Measurements from ENCODE around the gene GPR137B. TPM values are rescaled to one million over a fixed set of nuclear protein-coding genes. Genes with fewer than 3 reads are reported as not detected.
A peak's percentile ranks its signal among the peaks of the same experiment; 100 is the strongest.

GPR137B gene
- total and polyA plus RNA-seq, 9 of the 15 experiments (the other 6 are each of a cell fraction or from before 2014, with no cell fraction given), result 0.04 to 1.0 (median 0.62) TPM

- BruUV-seq (replicated peaks), result TSS peak; percentile 28
- no peaks in the 10 kb centered on the region for H3K27me3 ChIP-seq (ENCODE audit: control insufficient read depth in 2 of 2, insufficient read depth in 2 of 2, low read length in 2 of 2)
- intact Hi-C loops (cut with micrococcal nuclease), result no loop called here
- 11% methylated on average over 3 of the region's 3 CpGs for WGBS (ENCODE audit: insufficient coverage, low coverage, missing lambda C conversion rate)
- no peaks in the 10 kb centered on the region for H3K36me3 ChIP-seq (ENCODE audit: control insufficient read depth, insufficient read depth, low read length)
- DNase-seq (ENCODE audit: extremely low read depth in 1 of 4, low spot score in 3 of 4) (peak in 2 of 4 experiments; percentile 14 to 48), ATAC-seq (peak; percentile 78), FAIRE-seq (no peak)
- no peaks in the 10 kb centered on the region for H3K79me2 ChIP-seq (ENCODE audit: control insufficient read depth, insufficient read depth, low read length)
- 0 out of 2 replicates have a peak overlapping the region, but pooled peaks have one; percentile 18 for H2AFZ ChIP-seq (ENCODE audit: low read depth, low read length)
- in situ Hi-C loops (cut with MboI), result no loop called here
- H3K9me1 ChIP-seq (ENCODE audit: control insufficient read depth, insufficient read depth, low read length), result no peaks in the 10 kb centered on the region
- H3K9ac ChIP-seq (ENCODE audit: insufficient read depth in 1 of 2, low read depth in 2 of 2, low read length in 2 of 2), result no peak overlapping the region
- H3K9me3 ChIP-seq (replicated peaks; ENCODE audit: control insufficient read depth, insufficient read depth, low read depth, low read length), result no peaks in the 10 kb centered on the region
- ChIA-PET POLR2A (interaction anchor here (0.6 kb wide), 1 partner anchor 26 kb away, joined by 3 read pairs; no protein-coding TSS in a partner anchor), CTCF (ENCODE audit: low intra/inter-chr PET ratio) (no interaction called here)
- no peak overlapping the region for H3K4me3 ChIP-seq
- H3K27ac ChIP-seq (ENCODE audit: extremely low read depth, low read depth, low read length), result no peak overlapping the region
- H3K4me1 ChIP-seq (replicated peaks in 1 of 2; ENCODE audit: control insufficient read depth in 2 of 2, insufficient read depth in 2 of 2, low read length in 2 of 2), result peaks cover 0 to 6% of the 10 kb centered on the region in 2 experiments; a peak in 3 of 5 replicates
- H3K4me2 ChIP-seq (ENCODE audit: insufficient read depth, low read length), result peak overlapping the region; percentile 42
- no peaks in the 10 kb centered on the region for H4K20me1 ChIP-seq (replicated peaks; ENCODE audit: control insufficient read depth, insufficient read depth, low read length)
- 0 out of 2 replicates have a peak, but pooled peaks have one; percentile 10 for TF ChIP-seq SOX6 (IDR thresholded peaks at IDR 0.05)
- TF ChIP-seq, protein P1, sequence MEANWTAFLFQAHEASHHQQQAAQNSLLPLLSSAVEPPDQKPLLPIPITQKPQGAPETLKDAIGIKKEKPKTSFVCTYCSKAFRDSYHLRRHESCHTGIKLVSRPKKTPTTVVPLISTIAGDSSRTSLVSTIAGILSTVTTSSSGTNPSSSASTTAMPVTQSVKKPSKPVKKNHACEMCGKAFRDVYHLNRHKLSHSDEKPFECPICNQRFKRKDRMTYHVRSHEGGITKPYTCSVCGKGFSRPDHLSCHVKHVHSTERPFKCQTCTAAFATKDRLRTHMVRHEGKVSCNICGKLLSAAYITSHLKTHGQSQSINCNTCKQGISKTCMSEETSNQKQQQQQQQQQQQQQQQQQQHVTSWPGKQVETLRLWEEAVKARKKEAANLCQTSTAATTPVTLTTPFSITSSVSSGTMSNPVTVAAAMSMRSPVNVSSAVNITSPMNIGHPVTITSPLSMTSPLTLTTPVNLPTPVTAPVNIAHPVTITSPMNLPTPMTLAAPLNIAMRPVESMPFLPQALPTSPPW (CRISPR knock-in tag; IDR thresholded peaks at IDR 0.05), result peak; percentile 36; the same call in 1 of the 2 replicates
- TF ChIP-seq MAZ (CRISPR knock-in tag; conservative IDR thresholded peaks at IDR 0.05 in 1 of 2, IDR thresholded peaks at IDR 0.05 in 1 of 2), result 0 out of 4 replicates have a peak, but pooled peaks of 1 of the 2 experiments have one; percentile 20
- peak; percentile 15; the same call in 1 of the 2 replicates for TF ChIP-seq TAL1 (IDR thresholded peaks at IDR 0.05)
- TF ChIP-seq, protein P2, sequence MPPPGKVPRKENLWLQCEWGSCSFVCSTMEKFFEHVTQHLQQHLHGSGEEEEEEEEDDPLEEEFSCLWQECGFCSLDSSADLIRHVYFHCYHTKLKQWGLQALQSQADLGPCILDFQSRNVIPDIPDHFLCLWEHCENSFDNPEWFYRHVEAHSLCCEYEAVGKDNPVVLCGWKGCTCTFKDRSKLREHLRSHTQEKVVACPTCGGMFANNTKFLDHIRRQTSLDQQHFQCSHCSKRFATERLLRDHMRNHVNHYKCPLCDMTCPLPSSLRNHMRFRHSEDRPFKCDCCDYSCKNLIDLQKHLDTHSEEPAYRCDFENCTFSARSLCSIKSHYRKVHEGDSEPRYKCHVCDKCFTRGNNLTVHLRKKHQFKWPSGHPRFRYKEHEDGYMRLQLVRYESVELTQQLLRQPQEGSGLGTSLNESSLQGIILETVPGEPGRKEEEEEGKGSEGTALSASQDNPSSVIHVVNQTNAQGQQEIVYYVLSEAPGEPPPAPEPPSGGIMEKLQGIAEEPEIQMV (tag; conservative IDR thresholded peaks at IDR 0.05; ENCODE audit: low read depth), result no peak
- TF ChIP-seq NCOR1 (IDR thresholded peaks at IDR 0.05), result 0 out of 2 replicates have a peak, but pooled peaks have one; percentile 24
- 0 out of 2 replicates have a peak, but pooled peaks have one; percentile 21 for TF ChIP-seq CBFA2T2 (conservative IDR thresholded peaks at IDR 0.05)
- peak; percentile 49; the same call in 1 of the 2 replicates for TF ChIP-seq DPF2 (IDR thresholded peaks at IDR 0.05)
- TF ChIP-seq KLF16 (IDR thresholded peaks at IDR 0.05), result no peak
- TF ChIP-seq ZBTB7A (IDR thresholded peaks at IDR 0.05; ENCODE audit: borderline replicate concordance, control insufficient read depth, low read depth, low read length), result no peak
- peak; percentile 66; the same call in 1 of the 2 replicates for TF ChIP-seq ARID1B (IDR thresholded peaks at IDR 0.05)
- TF ChIP-seq SMARCA4 (IDR thresholded peaks at IDR 0.05), result 0 out of 2 replicates have a peak, but pooled peaks have one; percentile 34
- peak; percentile 34 for TF ChIP-seq MEIS2 (IDR thresholded peaks at IDR 0.05; ENCODE audit: partially characterized antibody)
- peak; percentile 62 for TF ChIP-seq CBFA2T3 (IDR thresholded peaks at IDR 0.05)
Observed at GRCh38 chr1:236240675-236241074, 98.3 kb downstream of the GPR137B start.

All from K562 (cell line).